Measurements from ENCODE around the gene IQCK. TPM values are rescaled to one million over a fixed set of nuclear protein-coding genes. Genes with fewer than 3 reads are reported as not detected.

Gene IQCK
- total RNA-seq, 1 donor from 2014 or later, result 5.8 TPM

- H3K27ac Mint-ChIP-seq (ENCODE audit: unreplicated experiment), result no peak overlapping the region
Observed at GRCh38 chr16:19831678-19832077, 113.6 kb downstream of the IQCK start.

GRCh38 chr16:19833176-19833575, 115.1 kb downstream of the IQCK start:
- Mint-ChIP-seq H3K36me3 (ENCODE audit: unreplicated experiment) (no peaks in the 10 kb centered on the region), H3K27ac (ENCODE audit: unreplicated experiment) (no peak overlapping the region), H3K4me3 (ENCODE audit: unreplicated experiment) (no peak overlapping the region), H3K4me1 (ENCODE audit: unreplicated experiment) (peaks cover 12% of the 10 kb centered on the region), H3K27me3 (ENCODE audit: unreplicated experiment) (no peaks in the 10 kb centered on the region), H3K9me3 (ENCODE audit: unreplicated experiment) (no peaks in the 10 kb centered on the region)
- DNase-seq (ENCODE audit: extremely low spot score, unreplicated experiment), result no peak
- TF ChIP-seq CTCF (IDR thresholded peaks at IDR 0.05), result no peak

More at GRCh38 chr16:19831678-19832077, 113.6 kb downstream of the IQCK start:
- Mint-ChIP-seq H3K4me3 (ENCODE audit: unreplicated experiment) (no peak overlapping the region), H3K36me3 (ENCODE audit: unreplicated experiment) (no peaks in the 10 kb centered on the region), H3K9me3 (ENCODE audit: unreplicated experiment) (no peaks in the 10 kb centered on the region), H3K27me3 (ENCODE audit: unreplicated experiment) (no peaks in the 10 kb centered on the region), H3K4me1 (ENCODE audit: unreplicated experiment) (peaks cover 12% of the 10 kb centered on the region)
- no peak for DNase-seq (ENCODE audit: extremely low spot score, unreplicated experiment)
- no peak for TF ChIP-seq CTCF (IDR thresholded peaks at IDR 0.05)

GRCh38 chr16:19833581-19833980, 115.5 kb downstream of the IQCK start:
- Mint-ChIP-seq H3K36me3 (ENCODE audit: unreplicated experiment) (no peaks in the 10 kb centered on the region), H3K4me1 (ENCODE audit: unreplicated experiment) (peaks cover 12% of the 10 kb centered on the region), H3K4me3 (ENCODE audit: unreplicated experiment) (no peak overlapping the region), H3K9me3 (ENCODE audit: unreplicated experiment) (no peaks in the 10 kb centered on the region), H3K27me3 (ENCODE audit: unreplicated experiment) (no peaks in the 10 kb centered on the region), H3K27ac (ENCODE audit: unreplicated experiment) (no peak overlapping the region)
- no peak for TF ChIP-seq CTCF (IDR thresholded peaks at IDR 0.05)
- no peak for DNase-seq (ENCODE audit: extremely low spot score, unreplicated experiment)

- no peaks in the 10 kb centered on the region for H3K27me3 Mint-ChIP-seq (ENCODE audit: unreplicated experiment)
- no peak overlapping the region for H3K4me3 Mint-ChIP-seq (ENCODE audit: unreplicated experiment)
- H3K27ac Mint-ChIP-seq (ENCODE audit: unreplicated experiment), result no peak overlapping the region
- H3K9me3 Mint-ChIP-seq (ENCODE audit: unreplicated experiment), result no peaks in the 10 kb centered on the region
- no peak for TF ChIP-seq CTCF (IDR thresholded peaks at IDR 0.05)
- DNase-seq (ENCODE audit: extremely low spot score, unreplicated experiment), result no peak
- H3K36me3 Mint-ChIP-seq (ENCODE audit: unreplicated experiment), result no peaks in the 10 kb centered on the region
- H3K4me1 Mint-ChIP-seq (ENCODE audit: unreplicated experiment), result peaks cover 12% of the 10 kb centered on the region
Observed at GRCh38 chr16:19835196-19835595, 117.1 kb downstream of the IQCK start.

- Mint-ChIP-seq H3K4me1 (ENCODE audit: unreplicated experiment) (peaks cover 12% of the 10 kb centered on the region), H3K36me3 (ENCODE audit: unreplicated experiment) (no peaks in the 10 kb centered on the region), H3K4me3 (ENCODE audit: unreplicated experiment) (no peak overlapping the region), H3K9me3 (ENCODE audit: unreplicated experiment) (no peaks in the 10 kb centered on the region), H3K27ac (ENCODE audit: unreplicated experiment) (no peak overlapping the region), H3K27me3 (ENCODE audit: unreplicated experiment) (no peaks in the 10 kb centered on the region)
- TF ChIP-seq CTCF (IDR thresholded peaks at IDR 0.05), result no peak
- DNase-seq (ENCODE audit: extremely low spot score, unreplicated experiment), result no peak
Observed at GRCh38 chr16:19835968-19836421, 117.9 kb downstream of the IQCK start.
